Left lobe of liver (tissue), 2 donors: ENCODE data around the gene NOTCH1. TPM values are rescaled to one million over a fixed set of nuclear protein-coding genes. Genes with fewer than 3 reads are reported as not detected.

Experiments
- ATAC-seq: fragments of 200-7000 bp; cut with Tn5 transposase; one replicate; pipeline ENCODE4 v1.9.1; 2020; ENCODE audit warnings: mild to moderate bottlenecking, moderate library complexity
- DNase-seq: peaks from one replicate; pipeline ENCODE4 v3.0.0-alpha.2; 2020; ENCODE audit warnings: low spot score
- total RNA-seq: library from RNA; stranded (reverse); gene quantifications from one replicate; pipeline ENCODE4 v1.2.1, GENCODE V29; 2021
- donor health status: DM: no; HTN: no; CAD: no; lungs with moderate emphysema.
- donor health status: DM: no; HTN: yes; CAD: no.

Gene NOTCH1
- total RNA-seq, result 31.9 TPM

GRCh38 chr9:136545965-136546696 is at the start of gene NOTCH1:
Gene NOTCH1, minus strand, starts transcription at chr9:136546048. Its CDS starts 262 bp downstream, at chr9:136545786.
- ATAC-seq (peak; percentile 72), DNase-seq (peak; percentile 96)

GRCh38 chr9:136594492-136594891 is 48.6 kb upstream of the NOTCH1 start:
- no peak for ATAC-seq
- DNase-seq, result no peak

- ATAC-seq (no peak), DNase-seq (no peak)
Observed at GRCh38 chr9:136593581-136593980, 47.7 kb upstream of the NOTCH1 start.

- no peak for ATAC-seq
- DNase-seq, result no peak
Observed at GRCh38 chr9:136592666-136593065, 46.8 kb upstream of the NOTCH1 start.

GRCh38 chr9:136590821-136591752 is 45.2 kb upstream of the NOTCH1 start:
- peak; percentile 45 for ATAC-seq

GRCh38 chr9:136589766-136590763 is 44.2 kb upstream of the NOTCH1 start:
- no peak for DNase-seq
- ATAC-seq, result peak; percentile 15

More at GRCh38 chr9:136590821-136591752, 45.2 kb upstream of the NOTCH1 start:
- DNase-seq, result no peak

- no peak for DNase-seq
- no peak for ATAC-seq
Observed at GRCh38 chr9:136588663-136589464, 43.0 kb upstream of the NOTCH1 start.

GRCh38 chr9:136587944-136588662 is 42.3 kb upstream of the NOTCH1 start:
- no peak for ATAC-seq
- DNase-seq, result no peak

GRCh38 chr9:136587145-136587943 is 41.5 kb upstream of the NOTCH1 start:
- DNase-seq, result no peak
- ATAC-seq, result peak; percentile 13

GRCh38 chr9:136586391-136586953 is 40.6 kb upstream of the NOTCH1 start:
- no peak for ATAC-seq

GRCh38 chr9:136585531-136586120 is 39.8 kb upstream of the NOTCH1 start:
- ATAC-seq (no peak), DNase-seq (no peak)

More at GRCh38 chr9:136586391-136586953, 40.6 kb upstream of the NOTCH1 start:
- DNase-seq, result no peak

- DNase-seq (no peak), ATAC-seq (peak; percentile 84)
Observed at GRCh38 chr9:136584934-136585333, 39.1 kb upstream of the NOTCH1 start.

- DNase-seq (no peak), ATAC-seq (peak; percentile 34)
Observed at GRCh38 chr9:136584401-136584932, 38.6 kb upstream of the NOTCH1 start.

GRCh38 chr9:136582977-136583735 is 37.3 kb upstream of the NOTCH1 start:
- DNase-seq, result no peak
- ATAC-seq, result no peak

- DNase-seq, result no peak
- no peak for ATAC-seq
Observed at GRCh38 chr9:136581614-136582447, 36.0 kb upstream of the NOTCH1 start.
